Islet precursor cell (in vitro differentiated cells): ENCODE measurements around the gene FGFR3.
"Not testable (repeated sequence)": the region's sequence is repeated elsewhere in the genome, so short reads cannot be mapped to it uniquely, and the experiment has no call there.

Source experiments
- DNase-seq: peaks from one replicate; pipeline ENCODE4 v3.0.0-alpha.2; 2018

Gene FGFR3

GRCh38 chr4:1843852-1844251 lies 50.8 kb downstream of the FGFR3 start:
- DNase-seq, result no peak

GRCh38 chr4:1844618-1845017 lies 51.5 kb downstream of the FGFR3 start:
- DNase-seq, result not testable (repeated sequence)

GRCh38 chr4:1846580-1846979 lies 53.5 kb downstream of the FGFR3 start:
- DNase-seq, result no peak

GRCh38 chr4:1850276-1850675 lies 57.2 kb downstream of the FGFR3 start:
- no peak for DNase-seq

- DNase-seq, result no peak
Observed at GRCh38 chr4:1851160-1851559, 58.1 kb downstream of the FGFR3 start.

GRCh38 chr4:1851575-1852410 lies 58.7 kb downstream of the FGFR3 start:
- no peak for DNase-seq

GRCh38 chr4:1852904-1853623 lies 60.0 kb downstream of the FGFR3 start:
- no peak for DNase-seq

GRCh38 chr4:1854752-1855151 lies 61.7 kb downstream of the FGFR3 start:
- DNase-seq, result no peak

- no peak for DNase-seq
Observed at GRCh38 chr4:1855333-1856070, 62.4 kb downstream of the FGFR3 start.

- DNase-seq, result peak; percentile 97
Observed at GRCh38 chr4:1856071-1856942, 63.2 kb downstream of the FGFR3 start, which contains the start of gene LETM1. Gene LETM1 (minus strand): TSS chr4:1856156. CDS start chr4:1855950, 206 bp downstream.

- peak; percentile 64 for DNase-seq
Observed at GRCh38 chr4:1856943-1857699, 64.0 kb downstream of the FGFR3 start.

- no peak for DNase-seq
Observed at GRCh38 chr4:1857931-1858330, 64.8 kb downstream of the FGFR3 start.
